ENCODE measurements around the gene ITGA7.
"Not testable (repeated sequence)": the region's sequence is repeated elsewhere in the genome, so short reads cannot be mapped to it uniquely, and the experiment has no call there.

The ITGA7 gene

DNA sequence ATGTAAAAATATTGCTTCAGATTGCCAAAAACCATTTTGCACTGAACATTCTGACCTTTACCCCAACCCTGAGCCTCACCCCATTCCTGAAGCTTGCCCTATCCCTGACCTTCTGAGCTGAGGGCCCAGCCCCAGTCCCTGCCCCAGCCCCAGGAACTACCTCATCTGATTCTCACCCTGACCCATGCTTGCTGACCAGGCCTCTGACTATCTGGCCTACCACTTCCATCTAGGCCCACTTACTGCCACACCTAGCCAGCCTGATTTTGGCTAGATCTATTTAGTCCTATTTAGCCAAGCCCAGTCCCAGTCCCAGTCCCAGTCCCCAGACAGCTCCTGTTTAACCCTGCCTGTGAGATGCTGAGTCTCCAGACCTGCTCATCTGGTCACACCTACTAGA, 37.4 kb downstream of the ITGA7 start:
- DNase-seq: peak in 2 of 42 donors; percentile 4 to 13
- intact Hi-C loops (cut with DNase I): no loop called here

DNA sequence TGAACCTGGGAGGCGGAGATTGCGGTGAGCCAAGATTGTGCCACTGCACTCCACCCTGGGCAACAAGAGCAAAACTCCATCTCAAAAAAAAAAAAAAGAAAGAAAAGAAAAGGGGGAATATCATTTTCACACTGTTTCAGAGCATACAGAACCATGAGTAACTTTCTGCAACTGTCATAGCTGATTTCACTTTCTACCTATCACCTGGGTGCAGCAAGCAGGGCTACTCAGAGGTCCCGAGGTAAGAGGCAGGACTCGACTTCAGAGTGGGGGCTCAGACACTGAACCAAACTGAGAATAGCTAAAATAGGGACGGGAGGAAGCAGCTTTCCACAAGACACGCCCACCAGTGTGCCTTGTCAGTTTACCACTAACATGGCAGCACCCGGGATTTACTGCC, 41.2 kb downstream of the ITGA7 start:
- peak in 2 of 42 donors; percentile 11 for DNase-seq
- intact Hi-C loops (cut with DNase I): no loop called here

DNA sequence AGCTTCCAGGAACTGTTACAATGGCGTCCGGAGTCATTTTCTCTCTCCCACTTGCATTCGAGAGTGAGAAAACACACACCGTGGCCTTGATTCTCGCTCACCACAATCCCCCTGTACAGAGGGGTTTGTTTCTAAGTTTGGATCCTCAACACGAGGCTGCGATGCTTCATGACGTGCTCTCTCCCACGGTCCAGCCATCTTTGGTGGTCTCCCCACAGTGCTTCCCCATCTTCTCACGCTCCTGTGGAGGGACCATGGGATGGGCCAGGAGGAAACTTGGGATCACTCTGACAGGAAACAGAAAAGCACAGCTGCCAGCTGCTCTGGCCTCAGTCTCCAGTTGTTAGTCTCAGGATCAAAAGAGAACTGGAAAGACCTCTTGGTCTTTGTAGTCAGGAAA, 42.9 kb downstream of the ITGA7 start:
- intact Hi-C loops (cut with DNase I): no loop called here
- no peak for DNase-seq

- intact Hi-C loops (cut with DNase I): no loop called here
- no peak for DNase-seq
These were observed 44.3 kb downstream of the ITGA7 start for GRCh38 chr12:55663391-55663790.

GRCh38 chr12:55659486-55660385, 48.0 kb downstream of the ITGA7 start:
- intact Hi-C loops (cut with DNase I): no loop called here
- peak in 10 of 42 donors; percentile 13 to 48 (median 22) for DNase-seq

- intact Hi-C loops (cut with DNase I): no loop called here
- no peak for DNase-seq
These were observed 48.9 kb downstream of the ITGA7 start for GRCh38 chr12:55658635-55659391.

DNA sequence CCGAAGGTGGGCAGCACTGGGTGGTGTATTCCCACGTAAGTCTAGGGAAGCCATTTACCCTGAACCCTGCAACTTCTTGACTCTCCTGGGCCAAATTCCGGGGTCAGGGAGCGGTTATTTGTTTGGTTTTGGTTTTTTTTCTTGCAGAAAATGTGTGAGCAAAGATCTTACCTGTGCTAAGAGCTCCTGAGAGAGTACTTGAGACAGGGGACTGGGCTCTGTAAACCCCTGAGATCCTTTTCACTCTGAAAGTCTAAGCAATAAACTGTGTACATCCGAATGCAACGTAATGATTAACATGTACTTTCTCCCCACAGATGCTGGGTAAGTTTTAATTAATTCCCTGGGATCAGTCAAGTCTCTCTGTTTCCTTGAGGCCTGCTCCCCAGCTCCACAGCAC, 49.5 kb downstream of the ITGA7 start:
- intact Hi-C loops (cut with DNase I): no loop called here
- no peak for DNase-seq

DNA sequence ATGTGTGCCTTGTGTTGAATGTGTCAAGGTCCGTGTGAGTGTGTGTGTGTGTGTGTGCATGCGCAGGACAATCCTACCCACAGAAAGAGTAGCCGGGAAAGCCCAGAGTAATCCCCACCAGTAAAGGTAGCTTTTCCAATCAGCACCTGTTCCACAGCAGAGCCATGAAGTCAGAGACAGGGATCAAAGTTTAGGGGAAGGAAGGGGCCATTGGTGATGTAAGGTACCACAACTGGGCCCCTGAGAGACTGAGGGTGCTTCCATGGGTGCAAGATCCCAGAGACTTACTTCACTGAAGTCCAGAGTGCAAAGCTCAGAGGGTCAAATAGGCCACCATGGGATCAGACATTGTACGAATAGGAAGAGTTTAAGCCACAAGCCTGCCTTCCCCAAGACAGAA, 50.5 kb downstream of the ITGA7 start:
- intact Hi-C loops (cut with DNase I): no loop called here
- no peak for DNase-seq

DNA sequence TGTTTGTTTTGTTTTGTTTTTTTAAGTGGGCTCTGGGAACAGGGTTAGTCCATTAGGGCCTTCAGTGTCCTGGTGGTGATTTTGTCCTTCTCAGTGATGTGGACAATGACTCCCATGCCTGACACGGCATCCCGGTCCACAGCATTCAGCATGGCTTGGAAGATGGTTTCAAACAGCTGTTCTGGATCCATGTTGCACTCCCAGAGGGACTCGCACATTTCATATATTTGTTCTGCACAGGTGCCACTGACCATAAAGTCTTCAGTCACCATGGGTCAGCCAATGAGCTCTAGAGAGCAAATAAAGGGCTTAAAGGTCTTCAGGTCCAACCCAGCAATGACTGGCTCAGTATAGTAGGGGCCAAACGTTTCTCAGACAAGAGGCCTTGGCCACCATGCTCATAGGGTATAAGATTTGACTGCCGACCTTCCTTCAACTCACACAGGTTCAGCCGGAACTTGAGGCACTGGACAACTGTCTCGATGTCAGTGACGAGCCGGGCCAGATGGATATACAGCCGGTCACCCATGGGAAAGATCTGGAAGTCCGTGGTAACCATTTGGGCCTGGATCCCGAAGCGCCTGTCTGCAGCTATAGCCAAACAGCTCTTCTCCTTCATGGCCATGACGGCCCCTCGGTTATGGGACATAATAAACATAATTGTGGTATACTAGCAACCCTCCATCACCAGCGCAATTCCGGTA, 53.0 kb downstream of the ITGA7 start:
- intact Hi-C loops (cut with DNase I): no loop called here
- no peak for DNase-seq

DNA sequence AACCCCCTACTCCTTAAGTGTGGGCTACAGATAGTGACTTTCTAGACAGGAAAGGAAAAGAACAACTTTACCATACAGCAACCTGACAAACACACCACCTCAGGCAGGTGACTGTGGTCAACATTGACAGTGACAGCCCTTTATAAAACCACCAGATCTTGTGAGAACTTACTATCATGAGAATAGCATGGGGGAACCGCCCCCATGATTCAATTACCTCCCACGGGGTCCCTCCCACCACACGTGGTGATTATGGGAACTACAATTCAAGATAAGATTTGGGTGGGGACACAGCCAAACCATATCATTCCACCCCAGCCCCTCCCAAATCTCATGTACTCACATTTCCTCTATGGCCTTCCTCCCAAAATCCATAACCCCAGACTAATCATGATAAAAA, 54.7 kb downstream of the ITGA7 start:
- DNase-seq: no peak
- intact Hi-C loops (cut with DNase I): no loop called here

GRCh38 chr12:55652352-55652751, 55.4 kb downstream of the ITGA7 start:
- intact Hi-C loops (cut with DNase I): no loop called here
- no peak for DNase-seq

DNA sequence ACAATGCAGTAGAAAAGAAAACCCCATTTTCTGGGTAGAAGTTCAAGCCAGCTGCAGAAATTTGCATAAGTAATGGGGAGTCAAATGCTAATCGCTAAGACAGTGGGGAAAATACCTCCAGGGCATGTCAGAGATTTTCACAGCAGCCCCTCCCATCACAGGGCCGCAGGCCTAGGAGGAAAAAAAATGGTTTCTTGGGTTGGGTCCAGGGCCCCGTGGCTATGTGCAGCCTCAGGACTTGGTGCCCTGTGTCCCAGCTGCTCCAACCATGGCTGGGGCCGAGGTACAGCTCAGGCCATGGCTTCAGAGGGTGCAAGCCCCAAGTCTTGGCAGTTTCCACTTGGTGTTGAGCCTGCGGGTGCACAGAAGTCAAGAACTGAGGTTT, 56.4 kb downstream of the ITGA7 start:
- DNase-seq: no peak
- intact Hi-C loops (cut with DNase I): no loop called here

DNA sequence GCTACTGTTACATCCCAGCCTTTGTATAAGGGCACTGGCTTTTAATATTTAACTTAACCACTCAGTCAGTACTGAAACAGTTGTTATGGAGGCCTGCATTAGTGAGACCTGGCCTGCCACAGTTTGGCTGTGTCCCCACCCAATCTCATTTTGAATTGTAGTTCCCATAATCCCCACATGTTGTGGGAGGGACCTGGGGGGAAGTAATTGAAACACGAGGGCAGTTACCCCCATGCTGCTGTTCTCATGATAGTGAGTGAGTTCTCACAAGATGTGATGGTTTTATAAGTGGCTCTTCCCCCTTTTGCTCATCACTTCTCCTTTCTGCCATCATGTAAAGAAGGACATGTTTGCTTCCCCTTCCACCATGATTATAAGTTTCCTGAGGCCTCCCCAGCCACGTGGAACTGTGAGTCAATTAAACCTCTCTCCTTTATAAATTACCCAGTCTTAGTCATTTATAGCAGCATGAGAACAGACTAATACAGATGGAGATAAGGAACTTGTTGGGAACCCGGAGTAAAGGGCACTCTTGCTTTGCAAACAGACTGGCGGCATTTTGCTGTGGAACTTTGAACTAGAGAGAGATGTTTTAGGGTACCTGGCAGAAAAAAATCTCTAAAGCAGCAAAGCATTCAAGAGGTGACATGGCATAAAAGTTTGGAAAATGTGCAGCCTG, 56.9 kb downstream of the ITGA7 start:
- DNase-seq; intact Hi-C loops (cut with DNase I): not testable (repeated sequence)

GRCh38 chr12:55647027-55647426, 60.7 kb downstream of the ITGA7 start:
- DNase-seq: no peak
- intact Hi-C loops (cut with DNase I): no loop called here

GRCh38 chr12:55644591-55644990, 63.1 kb downstream of the ITGA7 start:
- no peak for DNase-seq
- intact Hi-C loops (cut with DNase I): no loop called here

DNA sequence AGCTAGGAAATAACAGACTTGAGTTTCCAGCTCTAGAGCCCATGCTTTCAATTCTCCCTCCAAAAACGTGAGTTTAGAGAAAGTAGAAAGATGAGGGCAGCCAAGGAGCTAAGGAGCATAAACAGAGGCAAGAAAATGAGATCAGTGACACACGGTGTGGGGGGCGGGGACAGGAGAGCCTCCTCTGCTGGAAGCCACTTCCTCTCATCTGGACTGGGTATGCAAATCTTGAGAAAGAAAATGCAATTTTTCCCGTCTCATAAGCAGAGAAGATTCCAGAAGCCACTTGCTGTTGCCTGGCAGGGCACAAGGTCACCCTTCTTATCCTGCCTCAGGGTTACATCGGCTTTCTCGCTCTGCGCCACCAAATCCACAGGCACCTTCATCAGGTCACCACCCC, 65.0 kb downstream of the ITGA7 start:
- DNase-seq: no peak
- intact Hi-C loops (cut with DNase I): no loop called here

DNA sequence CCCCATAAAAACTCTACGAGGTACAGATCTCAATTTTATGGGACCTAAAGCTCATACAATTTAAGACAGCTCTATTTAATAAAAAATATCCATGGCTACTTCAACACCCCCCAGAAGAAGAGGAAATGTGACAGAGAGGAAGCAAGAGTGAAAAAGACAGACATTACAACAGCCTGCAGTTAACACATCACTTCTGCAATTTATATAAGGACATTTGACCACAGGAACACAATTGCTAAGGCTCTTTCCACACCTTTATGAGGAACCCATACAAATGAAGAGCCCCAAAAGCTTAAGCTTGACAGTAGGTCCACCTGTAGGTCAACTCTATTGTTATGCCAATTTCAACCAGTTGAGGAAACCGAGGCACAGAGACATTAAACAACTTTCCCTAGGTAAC, 65.4 kb downstream of the ITGA7 start:
- DNase-seq: peak in 1 of 42 donors; percentile 2
- intact Hi-C loops (cut with DNase I): no loop called here

GRCh38 chr12:55641595-55641994, 66.1 kb downstream of the ITGA7 start:
- intact Hi-C loops (cut with DNase I): no loop called here
- no peak for DNase-seq

- DNase-seq: no peak
- intact Hi-C loops (cut with DNase I): no loop called here
These were observed 70.2 kb downstream of the ITGA7 start for GRCh38 chr12:55637467-55637866.
